HS-27A (cell line): ENCODE data around the gene DIDO1.
"Not testable (repeated sequence)": the region's sequence is repeated elsewhere in the genome, so short reads cannot be mapped to it uniquely, and the experiment has no call there.

Experiments
- DNase-seq: peaks from one replicate; pipeline ENCODE4 v3.0.0-alpha.2; 2012; ENCODE audit warnings: low read depth, missing footprints

Gene DIDO1

DNA sequence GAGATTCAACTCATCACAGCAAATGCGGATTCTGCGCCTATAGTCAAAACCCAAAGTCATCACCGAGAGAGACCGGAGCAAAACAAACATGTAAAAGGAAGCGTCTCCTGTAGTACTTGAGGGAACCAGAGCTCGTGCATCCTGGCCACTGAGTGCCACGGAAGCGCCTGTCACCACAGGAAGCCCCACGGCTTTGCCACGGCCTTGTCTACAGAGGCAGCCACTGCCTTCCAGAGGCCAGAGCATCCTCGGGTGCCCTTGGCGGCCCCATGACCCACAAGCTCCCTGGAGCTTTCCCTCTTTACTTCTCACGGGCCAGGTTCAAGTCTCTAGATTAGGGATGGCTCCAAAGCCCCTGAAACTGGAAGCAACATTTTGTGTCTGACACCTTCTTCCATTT is 72.2 kb downstream of the DIDO1 start:
- no peak for DNase-seq

DNA sequence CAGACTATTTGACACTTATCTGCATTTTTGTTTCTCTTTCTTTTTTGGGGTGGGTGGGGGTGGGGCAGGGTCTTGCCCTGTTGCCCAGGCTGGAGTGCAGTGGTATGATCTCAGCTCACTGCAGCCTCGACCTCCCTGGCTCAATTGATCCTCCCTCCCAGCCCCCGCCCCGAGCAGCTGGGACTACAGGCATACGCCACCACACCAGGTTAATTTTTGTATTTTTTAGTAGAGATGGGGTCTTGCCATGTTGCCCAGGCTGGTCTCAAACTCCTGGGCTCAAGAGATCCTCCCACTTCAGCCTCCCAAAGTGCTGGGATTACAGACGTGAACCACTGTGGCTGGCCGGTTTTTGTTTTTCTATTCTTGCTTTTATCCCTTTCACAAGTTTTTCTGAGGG is 73.0 kb downstream of the DIDO1 start:
- not testable (repeated sequence) for DNase-seq

DNA sequence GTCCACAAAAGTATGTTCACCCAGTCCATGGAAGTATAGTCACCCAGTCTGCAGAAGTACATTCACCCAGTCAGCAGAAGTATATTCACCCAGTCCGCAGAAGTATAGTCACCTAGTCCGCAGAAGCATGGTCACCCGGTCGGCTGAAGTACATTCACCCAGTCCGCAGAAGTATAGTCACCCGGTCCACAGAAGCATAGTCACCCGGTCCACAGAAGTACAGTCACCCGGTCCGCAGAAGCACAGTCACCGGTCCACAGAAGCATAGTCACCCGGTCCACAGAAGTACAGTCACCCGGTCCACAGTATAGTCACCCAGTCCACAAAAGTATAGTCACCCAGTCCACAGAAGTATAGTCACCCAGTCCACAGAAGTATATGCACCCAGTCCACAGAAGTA is 73.5 kb downstream of the DIDO1 start:
- DNase-seq, result no peak

DNA sequence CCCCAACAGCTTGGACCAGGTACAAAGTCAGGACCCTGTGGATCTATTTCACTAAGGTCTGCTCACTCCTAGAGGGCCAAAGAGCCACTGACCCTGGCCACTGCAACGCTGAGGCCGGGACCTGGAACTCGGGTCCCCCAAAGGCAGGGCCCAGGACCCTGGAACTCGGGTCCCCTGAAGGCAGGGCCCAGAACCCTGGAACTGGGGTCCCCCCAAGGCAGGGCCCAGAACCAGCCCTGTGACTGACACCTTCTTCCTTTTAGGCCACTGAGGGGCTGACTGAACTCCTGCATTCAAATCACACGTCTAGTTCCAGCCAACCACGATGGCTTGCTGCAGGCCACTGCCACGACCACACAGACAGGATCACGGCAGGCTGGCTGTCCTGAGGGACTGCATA is 74.1 kb downstream of the DIDO1 start:
- no peak for DNase-seq

DNA sequence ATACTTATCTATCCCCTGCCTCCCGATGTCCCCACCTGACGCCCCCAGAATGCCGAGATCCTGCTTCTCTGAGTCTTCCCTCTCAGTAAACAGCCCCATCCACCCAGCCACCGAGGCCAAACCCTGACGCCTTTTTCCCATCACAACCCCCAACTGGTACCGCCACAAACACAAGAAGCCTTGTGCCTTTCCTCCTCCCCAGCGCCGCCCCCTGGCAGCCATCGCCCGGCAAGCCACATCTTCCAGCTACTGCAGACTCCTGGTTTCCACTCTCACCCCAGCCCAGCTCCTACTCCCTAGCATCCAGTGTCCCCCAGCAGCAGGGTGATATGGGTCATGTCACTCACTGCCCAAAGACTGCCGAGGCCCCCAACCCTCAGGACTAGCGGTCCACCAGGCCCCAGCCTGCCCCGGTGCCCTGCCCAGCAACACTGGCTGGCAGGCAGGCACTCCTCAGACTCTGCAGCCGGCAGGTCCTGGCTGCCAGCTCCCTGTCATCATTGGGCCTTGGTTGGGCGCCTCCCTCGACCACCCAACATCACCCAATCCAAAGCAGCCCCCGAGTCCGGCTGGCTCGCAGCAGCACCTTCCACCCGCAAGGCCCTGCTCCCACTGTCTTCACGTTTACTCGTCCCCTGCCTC is 75.9 kb downstream of the DIDO1 start:
- DNase-seq, result no peak

DNA sequence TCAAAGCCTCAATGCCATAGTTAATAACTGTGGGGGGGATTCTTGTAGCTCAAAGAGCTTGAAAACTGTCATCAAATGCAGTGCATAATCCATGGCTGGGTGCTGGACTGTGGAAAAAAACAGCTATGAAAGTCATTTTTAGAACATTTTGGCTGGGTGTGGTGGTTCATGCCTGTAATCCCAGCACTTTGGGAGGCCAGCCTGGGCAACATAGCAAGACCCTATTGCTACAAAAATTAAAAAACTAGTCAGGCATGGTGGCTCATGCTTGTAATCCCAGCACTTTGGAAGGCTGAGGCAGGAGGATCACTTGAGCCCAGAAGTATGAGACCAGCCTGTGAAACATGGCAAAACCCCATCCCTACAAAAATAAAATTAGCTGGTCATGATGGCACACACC is 76.9 kb downstream of the DIDO1 start:
- DNase-seq, result no peak

DNA sequence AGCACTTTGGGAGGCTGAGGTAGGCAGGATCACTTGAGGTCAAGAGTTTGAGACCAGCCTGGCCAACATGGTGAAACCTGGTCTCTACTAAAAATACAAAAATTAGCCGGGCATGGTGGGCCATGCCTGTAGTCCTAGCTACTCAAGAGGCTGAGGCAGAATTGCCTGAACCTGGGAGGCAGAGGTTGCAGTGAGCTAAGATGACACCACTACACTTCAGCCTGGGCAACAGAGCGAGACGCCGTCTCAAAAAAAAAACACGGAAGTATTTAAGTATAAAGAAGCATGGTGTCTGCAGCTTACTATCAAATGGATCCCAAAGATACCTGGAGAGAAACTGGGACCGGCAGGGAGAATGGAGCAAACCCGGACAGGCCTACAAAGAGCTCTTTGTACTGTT is 77.4 kb downstream of the DIDO1 start:
- DNase-seq, result not testable (repeated sequence)

GRCh38 chr20:62846166-62846890 is 80.0 kb downstream of the DIDO1 start:
- DNase-seq, result no peak

DNA sequence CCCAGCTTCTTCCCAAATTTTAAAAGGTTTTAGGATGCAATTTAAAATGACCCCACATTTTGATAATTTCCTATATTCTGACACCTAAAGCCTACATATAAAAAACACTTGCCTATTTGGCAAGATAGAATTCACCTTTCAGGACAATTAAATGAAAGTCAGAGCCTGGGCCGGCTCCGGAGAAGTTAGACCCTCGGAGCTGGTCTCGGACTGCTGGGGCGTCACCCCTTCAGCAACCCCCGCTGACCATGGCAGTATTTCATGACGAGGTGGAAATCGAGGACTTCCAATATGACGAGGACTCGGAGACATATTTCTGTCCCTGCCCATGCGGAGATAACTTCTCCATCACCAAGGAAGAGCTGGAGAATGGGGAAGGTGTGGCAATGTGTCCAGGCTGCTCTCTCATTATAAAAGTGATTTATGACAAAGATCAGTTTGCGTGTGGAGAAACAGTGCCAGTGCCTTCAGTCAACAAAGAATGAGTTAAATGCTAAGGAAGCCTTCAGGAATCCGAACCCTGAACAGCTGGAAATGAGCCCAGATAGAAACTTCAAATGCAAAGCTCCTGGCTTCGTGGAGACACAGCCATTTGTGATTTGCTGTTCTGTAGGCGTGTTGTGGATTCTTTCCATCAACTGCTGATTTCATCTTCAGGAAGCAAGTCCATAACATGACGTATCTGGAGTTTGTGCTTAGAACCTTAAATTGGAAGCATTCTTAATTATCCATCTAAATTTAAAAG is 80.7 kb downstream of the DIDO1 start:
- no peak for DNase-seq

- DNase-seq, result no peak
These were observed 82.1 kb downstream of the DIDO1 start for GRCh38 chr20:62844182-62844581.

DNA sequence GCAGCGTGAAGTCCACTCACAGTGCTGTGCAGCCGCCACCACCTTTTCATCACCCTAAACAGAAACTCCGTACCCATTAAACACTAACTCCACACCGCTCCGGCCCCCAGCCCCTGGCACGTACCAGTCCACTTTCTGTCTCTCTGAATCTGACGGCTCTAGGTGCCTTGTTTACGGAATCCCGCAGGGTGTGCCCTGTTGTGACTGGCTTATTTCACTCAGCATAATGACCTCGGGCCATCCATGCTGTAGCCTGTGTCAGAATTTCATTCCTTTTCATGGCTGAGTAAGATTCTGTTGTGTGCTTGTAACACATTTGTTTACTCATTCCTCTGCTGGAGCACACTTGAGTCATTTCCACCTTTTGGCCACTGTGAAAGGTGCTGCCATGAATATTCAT is 82.6 kb downstream of the DIDO1 start:
- no peak for DNase-seq

DNA sequence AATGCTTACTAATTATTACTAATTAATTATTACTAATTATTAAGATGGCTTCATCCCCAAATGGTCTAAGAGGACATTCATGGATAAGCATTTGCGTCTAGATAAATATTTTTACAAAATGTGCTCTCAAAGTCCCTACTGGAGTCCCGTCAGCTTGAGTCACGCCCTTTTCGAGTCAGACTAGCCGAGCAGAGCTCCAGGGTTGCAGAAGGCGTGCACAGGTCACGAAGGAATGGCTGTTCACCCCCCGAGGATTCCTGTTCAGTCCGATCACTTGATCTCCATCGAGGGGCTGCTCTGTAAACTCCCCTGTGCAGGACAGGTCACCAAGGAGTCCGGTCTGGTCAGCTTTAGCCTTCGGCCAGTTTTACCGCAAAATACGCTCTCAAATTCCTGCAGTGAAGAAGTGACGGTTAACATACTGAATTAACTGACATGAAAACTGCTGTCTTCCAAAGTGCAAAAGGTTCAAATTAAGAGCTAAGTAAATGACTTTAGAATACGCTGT is 84.5 kb downstream of the DIDO1 start:
- DNase-seq, result no peak

GRCh38 chr20:62840244-62841197 is 85.8 kb downstream of the DIDO1 start:
- no peak for DNase-seq

- no peak for DNase-seq
These were observed 86.5 kb downstream of the DIDO1 start for GRCh38 chr20:62839816-62840215.

- DNase-seq, result no peak
These were observed 87.0 kb downstream of the DIDO1 start for GRCh38 chr20:62839261-62839660.

GRCh38 chr20:62838128-62838891 is 88.0 kb downstream of the DIDO1 start:
- no peak for DNase-seq

DNA sequence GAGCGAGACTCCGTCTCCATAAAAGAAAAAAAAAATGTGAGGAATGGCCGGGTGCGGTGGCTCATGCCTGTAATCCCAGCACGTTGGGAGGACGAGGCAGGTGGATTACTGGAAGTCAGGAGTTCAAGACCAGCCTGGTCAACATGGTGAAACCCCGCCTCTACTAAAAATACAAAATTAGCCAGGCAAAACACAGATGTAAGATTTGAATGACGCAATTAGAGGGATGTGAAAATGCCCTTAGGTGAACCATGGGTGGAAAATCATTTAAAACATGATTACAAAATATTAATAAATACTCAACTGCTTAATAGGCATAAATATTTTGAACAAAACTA is 88.5 kb downstream of the DIDO1 start:
- DNase-seq, result no peak

- no peak for DNase-seq
These were observed 89.3 kb downstream of the DIDO1 start for GRCh38 chr20:62836967-62837490.

GRCh38 chr20:62835931-62836861 is 90.1 kb downstream of the DIDO1 start:
- no peak for DNase-seq
